IMR-90 (cell line): ENCODE measurements around the gene ISCU. TPM values are rescaled to one million over a fixed set of nuclear protein-coding genes. Genes with fewer than 3 reads are reported as not detected.

Experiments
- ATAC-seq: fragments of 200-7000 bp; cut with Tn5 transposase; 2 replicates; pipeline ENCODE4 v1.9.1; 2020; ENCODE audit warnings: low read depth, mild to moderate bottlenecking, moderate library complexity
- BruUV-seq: library from RNA; stranded (reverse); fragments of 400-500 nt; replicated peaks from 2 replicates; lab custom pipeline; 2021; lab: Mats Ljungman, UMichigan
- CTCF ChIA-PET: fragments of 300-600 bp; formaldehyde crosslinking; extraction: SDS; loops from one replicate; lab custom pipeline; 2021; ENCODE audit warnings: antibody characterized with exemption; lab: Yijun Ruan, JAX
- POLR2A ChIA-PET: fragments of 300-600 bp; sonication (Branson Sonifier 250); formaldehyde crosslinking; loops from one replicate; lab custom pipeline; 2022; ENCODE audit warnings: antibody characterized with exemption; ENCODE audit not compliant: unreplicated experiment; lab: Charles Lee
- DNase-seq: peaks from one replicate; pipeline ENCODE4 v3.0.0; 2013
- H2AFZ ChIP-seq: replicated peaks from 2 replicates; pipeline ENCODE3; 2013; ENCODE audit warnings: low read length, mild to moderate bottlenecking; ENCODE audit not compliant: poor library complexity
- H2AK5ac ChIP-seq: 2 replicates; pipeline ENCODE4 v1.6.1; 2013; ENCODE audit warnings: low read depth, low read length, inconsistent platforms
- H2AK9ac ChIP-seq: replicated peaks from 2 replicates; pipeline ENCODE3; 2013; ENCODE audit warnings: mild to moderate bottlenecking, low read depth, low read length, moderate library complexity; ENCODE audit not compliant: poor library complexity
- H2BK120ac ChIP-seq: 2 replicates; pipeline ENCODE4 v1.6.1; 2013; ENCODE audit warnings: low read depth, low read length, inconsistent platforms
- H2BK15ac ChIP-seq: 3 replicates; pipeline ENCODE4 v1.6.1; 2013; ENCODE audit warnings: low read depth, low read length, inconsistent platforms
- H2BK20ac ChIP-seq: 2 replicates; pipeline ENCODE4 v1.6.1; 2013; ENCODE audit warnings: low read depth, mild to moderate bottlenecking, inconsistent platforms, low read length, moderate library complexity
- H2BK5ac ChIP-seq: 2 replicates; pipeline ENCODE4 v1.6.1; 2013; ENCODE audit warnings: mild to moderate bottlenecking, low read depth, low read length, inconsistent platforms; ENCODE audit not compliant: poor library complexity, severe bottlenecking
- H3K14ac ChIP-seq: replicated peaks from 2 replicates; pipeline ENCODE4 v1.6.1; 2013; ENCODE audit warnings: low read depth, low read length, inconsistent platforms
- H3K18ac ChIP-seq: 2 replicates; pipeline ENCODE4 v1.6.1; 2013; ENCODE audit warnings: low read depth, low read length, control low read depth
- H3K23ac ChIP-seq: 2 replicates; pipeline ENCODE4 v1.6.1; 2013; ENCODE audit warnings: low read depth, low read length, inconsistent platforms
- H3K27ac ChIP-seq: 2 replicates; pipeline ENCODE4 v1.5.1; 2013; ENCODE audit warnings: mild to moderate bottlenecking, control low read depth, low read length; ENCODE audit not compliant: insufficient read depth
- H3K27me3 ChIP-seq: 2 replicates; pipeline ENCODE4 v1.6.1; 2013; ENCODE audit warnings: low read length; ENCODE audit not compliant: control insufficient read depth, insufficient read depth
- H3K36me3 ChIP-seq: 2 replicates; pipeline ENCODE4 v1.6.1; 2013; ENCODE audit warnings: low read length, mixed read lengths; ENCODE audit not compliant: control insufficient read depth, insufficient read depth
- H3K4ac ChIP-seq: 2 replicates; pipeline ENCODE4 v1.6.1; 2013; ENCODE audit warnings: low read depth, low read length, inconsistent platforms
- H3K4me1 ChIP-seq: 2 replicates; pipeline ENCODE4 v1.6.1; 2013; ENCODE audit warnings: low read length, mixed read lengths; ENCODE audit not compliant: control insufficient read depth, insufficient read depth
- H3K4me2 ChIP-seq: 2 replicates; pipeline ENCODE4 v1.6.1; 2013; ENCODE audit warnings: low read depth, mild to moderate bottlenecking, control low read depth, low read length, moderate library complexity
- H3K4me3 ChIP-seq: 2 replicates; pipeline ENCODE4 v1.5.1; 2013; ENCODE audit warnings: low read depth, mild to moderate bottlenecking, control low read depth, low read length, moderate library complexity; ENCODE audit not compliant: insufficient read depth
- H3K56ac ChIP-seq: 2 replicates; pipeline ENCODE4 v1.6.1; 2013; ENCODE audit warnings: low read length, inconsistent platforms; ENCODE audit not compliant: insufficient read depth; ENCODE audit errors: extremely low read depth
- H3K79me1 ChIP-seq, 2 experiments: 2 replicates each; pipeline ENCODE4 v1.6.1; 2013; ENCODE audit warnings: low read length in 2 of 2, inconsistent platforms in 1 of 2, low read depth in 1 of 2
- H3K9ac ChIP-seq: 2 replicates; pipeline ENCODE4 v1.6.1; 2013; ENCODE audit warnings: low read depth, low read length, control low read depth
- H3K9me1 ChIP-seq: 2 replicates; pipeline ENCODE4 v1.6.1; 2013; ENCODE audit warnings: low read length, inconsistent platforms; ENCODE audit not compliant: insufficient read depth
- H3K9me3 ChIP-seq: 2 replicates; pipeline ENCODE4 v1.6.1; 2013; ENCODE audit warnings: low read length; ENCODE audit not compliant: control insufficient read depth, insufficient read depth
- H4K20me1 ChIP-seq: 2 replicates; pipeline ENCODE4 v1.6.1; 2013; ENCODE audit warnings: low read length, inconsistent platforms; ENCODE audit not compliant: insufficient read depth
- H4K5ac ChIP-seq: 2 replicates; pipeline ENCODE4 v1.6.1; 2013; ENCODE audit warnings: mild to moderate bottlenecking, low read depth, low read length, control low read depth
- H4K8ac ChIP-seq, 2 experiments: 2 replicates each; pipeline ENCODE4 v1.6.1; 2013; ENCODE audit warnings: low read depth in 2 of 2, low read length in 2 of 2, control low read depth in 1 of 2, inconsistent platforms in 1 of 2
- H4K91ac ChIP-seq: 2 replicates; pipeline ENCODE4 v1.6.1; 2013; ENCODE audit warnings: low read depth, low read length, inconsistent platforms; ENCODE audit not compliant: insufficient read depth
- BHLHE40 ChIP-seq: fragments of 150-350 bp; IDR thresholded peaks from 2 replicates; pipeline ENCODE4 v1.6.1; 2016; ENCODE audit warnings: mild to moderate bottlenecking, low read depth, low read length
- CEBPB ChIP-seq: IDR thresholded peaks from 2 replicates; pipeline ENCODE4 v1.6.1; 2012; ENCODE audit warnings: low read depth, low read length, improper control_type of control experiment
- ELK1 ChIP-seq: fragments of 150-350 bp; IDR thresholded peaks from 2 replicates; pipeline ENCODE4 v1.6.1; 2016; ENCODE audit warnings: low read depth, mild to moderate bottlenecking, low read length, moderate library complexity, borderline replicate concordance
- FOS ChIP-seq: fragments of 150-350 bp; IDR thresholded peaks from 2 replicates; pipeline ENCODE4 v1.6.1; 2016; ENCODE audit warnings: low read depth, low read length
- MAFK ChIP-seq: IDR thresholded peaks from 2 replicates; pipeline ENCODE4 v1.6.1; 2012; ENCODE audit warnings: low read depth, low read length, improper control_type of control experiment
- MAZ ChIP-seq: IDR thresholded peaks from 2 replicates; pipeline ENCODE4 v1.6.1; 2012; ENCODE audit warnings: low read depth, mild to moderate bottlenecking, low read length, improper control_type of control experiment, moderate library complexity, borderline replicate concordance
- MXI1 ChIP-seq: IDR thresholded peaks from 2 replicates; pipeline ENCODE4 v1.6.1; 2012; ENCODE audit warnings: low read depth, mild to moderate bottlenecking, low read length, moderate library complexity, borderline replicate concordance
- NFE2L2 ChIP-seq: fragments of 150-350 bp; IDR thresholded peaks from 2 replicates; pipeline ENCODE4 v1.6.1; 2016; ENCODE audit warnings: low read depth, mild to moderate bottlenecking, low read length
- POLR2A ChIP-seq: IDR thresholded peaks from 2 replicates; pipeline ENCODE4 v1.6.1; 2012; ENCODE audit warnings: mild to moderate bottlenecking, low read depth, low read length
- RFX5 ChIP-seq: IDR thresholded peaks from 2 replicates; pipeline ENCODE4 v1.8.0; 2012; ENCODE audit warnings: low read depth, mild to moderate bottlenecking, low read length, moderate library complexity
- SMC3 ChIP-seq: fragments of 150-350 bp; IDR thresholded peaks from 2 replicates; pipeline ENCODE4 v1.6.1; 2016; ENCODE audit warnings: low read depth, mild to moderate bottlenecking, antibody characterized with exemption, low read length, moderate library complexity
- WGBS, 2 experiments: methylation state at CpG; one replicate each; pipeline versions ENCODE4 v1.1.5 to v1.1.7; 2013; ENCODE audit warnings: missing lambda C conversion rate in 2 of 2; ENCODE audit not compliant: insufficient read length in 1 of 2; ENCODE audit errors: extremely low coverage in 2 of 2; 5-methylcytosine and 5-hydroxymethylcytosine counted together
- dilution Hi-C: fragments of 300-500 bp; cut with HindIII; formaldehyde crosslinking; loops from one replicate; pipeline ENCODE4 v1.14.3; 2018; ENCODE audit warnings: low sequenced_read_pairs; ENCODE audit not compliant: unreplicated experiment
- in situ Hi-C: fragments of 300-500 bp; cut with MboI; formaldehyde crosslinking; loops from 3 replicates; pipeline ENCODE4 v1.14.3; 2019; ENCODE audit warnings: low sequenced_read_pairs, inconsistent platforms, mixed read lengths
- intact Hi-C: fragments of 100-400 bp; cut with micrococcal nuclease; formaldehyde crosslinking; loops from 2 replicates; pipeline ENCODE4 v1.10.0; 2022
- polyA plus RNA-seq, 3 experiments: library from polyadenylated mRNA; depleted of rRNA; stranded (reverse); fragments of >200 nt; gene quantifications; 2 replicates each; pipeline ENCODE4 v1.2.3, GENCODE V29; 2012; ENCODE audit warnings: low replicate concordance in 1 of 3
- total RNA-seq: library from RNA; depleted of rRNA; stranded (reverse); fragments of >200 nt; gene quantifications from 2 replicates; pipeline ENCODE4 v1.2.3, GENCODE V29; 2012
- TF ChIP-seq, protein P1 (sequence below): fragments of 150-350 bp; IDR thresholded peaks from 2 replicates; pipeline ENCODE4 v1.6.1; 2017; ENCODE audit warnings: mild to moderate bottlenecking, antibody characterized with exemption, low read length, low read depth
- TF ChIP-seq, protein P2 (sequence below): conservative IDR thresholded peaks from 2 replicates; pipeline ENCODE4 v1.5.1; 2012; ENCODE audit warnings: mild to moderate bottlenecking, low read depth, low read length, improper control_type of control experiment

ISCU gene
- total and polyA plus RNA-seq, 2 of the 4 experiments (the other 2 are of a cell fraction) = 52.7 to 87.2 TPM

- TF ChIP-seq, protein P1, sequence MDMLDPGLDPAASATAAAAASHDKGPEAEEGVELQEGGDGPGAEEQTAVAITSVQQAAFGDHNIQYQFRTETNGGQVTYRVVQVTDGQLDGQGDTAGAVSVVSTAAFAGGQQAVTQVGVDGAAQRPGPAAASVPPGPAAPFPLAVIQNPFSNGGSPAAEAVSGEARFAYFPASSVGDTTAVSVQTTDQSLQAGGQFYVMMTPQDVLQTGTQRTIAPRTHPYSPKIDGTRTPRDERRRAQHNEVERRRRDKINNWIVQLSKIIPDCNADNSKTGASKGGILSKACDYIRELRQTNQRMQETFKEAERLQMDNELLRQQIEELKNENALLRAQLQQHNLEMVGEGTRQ = no peak
These were observed 38.3 kb downstream of the ISCU start (continued) for GRCh38 chr12:108600702-108601007.

DNA sequence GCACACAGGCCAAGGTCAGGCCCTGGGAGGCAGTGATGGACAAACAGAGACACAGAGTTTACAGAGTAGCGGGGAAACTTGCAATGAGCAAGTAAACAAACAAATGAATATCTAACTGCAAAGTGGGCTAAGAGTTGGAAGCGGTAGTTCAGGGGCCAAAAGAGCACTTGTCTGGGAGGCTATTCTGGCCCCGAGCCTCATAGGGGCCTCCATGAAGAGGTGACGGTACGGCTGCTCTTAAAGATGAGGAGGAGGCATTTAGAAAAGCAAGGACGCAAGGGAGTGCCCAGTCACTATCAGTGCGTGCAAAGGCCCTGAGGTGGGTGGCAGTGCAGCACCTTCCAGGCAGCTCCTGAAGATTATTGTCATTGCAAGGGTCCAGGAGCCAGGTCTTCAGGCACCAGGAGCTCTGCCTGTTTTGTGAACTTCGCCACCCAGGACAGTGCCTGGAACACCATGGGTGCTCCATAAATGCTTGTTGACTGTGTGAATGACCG is 39.9 kb downstream of the ISCU start:
- Histone ChIP-seq H3K23ac (no peak overlapping the region), H3K56ac (no peak overlapping the region), H3K4me3 (no peak overlapping the region), H3K14ac (no peak overlapping the region), H2AK5ac (no peak overlapping the region), H3K18ac (no peak overlapping the region), H3K79me1 (no peaks in the 10 kb centered on the region), H2AFZ (no peak overlapping the region), H2BK5ac (no peak overlapping the region), H3K4me2 (no peak overlapping the region), H2BK15ac (no peak overlapping the region), H4K91ac (no peak overlapping the region), H3K27ac (no peak overlapping the region), H2BK120ac (no peak overlapping the region), H3K9me3 (no peaks in the 10 kb centered on the region), H2AK9ac (no peak overlapping the region), H4K20me1 (no peaks in the 10 kb centered on the region), H2BK20ac (no peak overlapping the region), H3K36me3 (no peaks in the 10 kb centered on the region), H3K27me3 (no peaks in the 10 kb centered on the region), H3K9ac (no peak overlapping the region), H3K4ac (no peak overlapping the region), H4K8ac (no peak overlapping the region), H3K4me1 (peaks cover 5% of the 10 kb centered on the region; the same call in 1 of the 2 replicates), H3K9me1 (no peaks in the 10 kb centered on the region), H4K5ac (no peak overlapping the region)
- dilution Hi-C loops (no loop called here), intact Hi-C loops (no loop called here), in situ Hi-C loops (no loop called here)
- DNase-seq (no peak), ATAC-seq (no peak)
- 90% methylated on average over 2 of the region's 9 CpGs; no CpG with 5 or more reads in 1 of the 2 experiments for WGBS, 2 experiments
- CTCF ChIA-PET = interaction anchor here (0.5 kb wide), 1 partner anchor 28 kb away, joined by 3 read pairs; no protein-coding TSS in a partner anchor
- BruUV-seq = no TSS peak
- POLR2A ChIA-PET = no interaction called here
- TF ChIP-seq NFE2L2 (no peak), MAZ (no peak), BHLHE40 (no peak), MAFK (no peak), ELK1 (no peak), SMC3 (no peak), RFX5 (no peak), MXI1 (no peak), POLR2A (no peak), FOS (no peak), CEBPB (no peak)
- TF ChIP-seq, protein P1 = no peak
- TF ChIP-seq, protein P2, sequence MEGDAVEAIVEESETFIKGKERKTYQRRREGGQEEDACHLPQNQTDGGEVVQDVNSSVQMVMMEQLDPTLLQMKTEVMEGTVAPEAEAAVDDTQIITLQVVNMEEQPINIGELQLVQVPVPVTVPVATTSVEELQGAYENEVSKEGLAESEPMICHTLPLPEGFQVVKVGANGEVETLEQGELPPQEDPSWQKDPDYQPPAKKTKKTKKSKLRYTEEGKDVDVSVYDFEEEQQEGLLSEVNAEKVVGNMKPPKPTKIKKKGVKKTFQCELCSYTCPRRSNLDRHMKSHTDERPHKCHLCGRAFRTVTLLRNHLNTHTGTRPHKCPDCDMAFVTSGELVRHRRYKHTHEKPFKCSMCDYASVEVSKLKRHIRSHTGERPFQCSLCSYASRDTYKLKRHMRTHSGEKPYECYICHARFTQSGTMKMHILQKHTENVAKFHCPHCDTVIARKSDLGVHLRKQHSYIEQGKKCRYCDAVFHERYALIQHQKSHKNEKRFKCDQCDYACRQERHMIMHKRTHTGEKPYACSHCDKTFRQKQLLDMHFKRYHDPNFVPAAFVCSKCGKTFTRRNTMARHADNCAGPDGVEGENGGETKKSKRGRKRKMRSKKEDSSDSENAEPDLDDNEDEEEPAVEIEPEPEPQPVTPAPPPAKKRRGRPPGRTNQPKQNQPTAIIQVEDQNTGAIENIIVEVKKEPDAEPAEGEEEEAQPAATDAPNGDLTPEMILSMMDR = no peak
